Vagina (tissue), 2 donors: ENCODE results near the gene PIP5K1C.

Source experiments
- CTCF ChIP-seq, 3 experiments: fragments of 450-650 bp in 2 of 3; fragments of 200-600 bp in 1 of 3; sonication (generic) in 1 of 3; IDR thresholded peaks; one replicate each; pipeline ENCODE4 v1.5.1; 2017 to 2019; ENCODE audit warnings: antibody characterized with exemption in 3 of 3, mild to moderate bottlenecking in 2 of 3, moderate library complexity in 2 of 3
- POLR2A ChIP-seq, 2 donors: fragments of 450-650 bp; IDR thresholded peaks; one replicate each; pipeline ENCODE4 v1.6.1; 2017; ENCODE audit warnings: antibody characterized with exemption in 2 of 2, mild to moderate bottlenecking in 2 of 2, moderate library complexity in 2 of 2

GRCh38 chr19:3725121-3725520 is 24.9 kb upstream of the PIP5K1C start:
- TF ChIP-seq CTCF (IDR thresholded peaks at IDR 0.05) (no peak), POLR2A (IDR thresholded peaks at IDR 0.05) (no peak)
